ENCODE results near the gene IL22RA2.

The IL22RA2 gene

GRCh38 chr6:137202078-137202477, 28.6 kb upstream of the IL22RA2 start:
- Histone ChIP-seq H3K36me3 (ENCODE audit: control insufficient read depth in 2 of 2, insufficient read depth in 1 of 2, low read length in 2 of 2) (peaks cover 30 to 88% of the 10 kb centered on the region in 2 experiments), H3K9me3 (ENCODE audit: control insufficient read depth, insufficient read depth, low read depth, low read length) (no peaks in the 10 kb centered on the region), H3K27ac (ENCODE audit: extremely low read depth, low read depth, low read length) (no peak overlapping the region), H3K4me3 (ENCODE audit: low read depth, low read length) (no peak overlapping the region), H3K4me1 (ENCODE audit: control insufficient read depth, insufficient read depth, low read length) (no peaks in the 10 kb centered on the region)
- POLR2A ChIA-PET, result no interaction called here
- CTCF ChIA-PET, result interaction anchor here (0.6 kb wide), 2 partner anchors 9 to 1536 kb away, joined by 3 read pairs; no protein-coding TSS in a partner anchor
- TF ChIP-seq GLI4 (tag by site-specific recombination; IDR thresholded peaks at IDR 0.05) (no peak), ZNF23 (tag by site-specific recombination; IDR thresholded peaks at IDR 0.05; ENCODE audit: borderline replicate concordance) (no peak), SP7 (tag by site-specific recombination; IDR thresholded peaks at IDR 0.05) (no peak)

GRCh38 chr6:137201006-137201405, 27.6 kb upstream of the IL22RA2 start:
- CTCF ChIA-PET, result interaction anchor here (0.9 kb wide), 1 partner anchor 39 kb away, joined by 3 read pairs; no protein-coding TSS in a partner anchor
- no peak overlapping the region for H3K27ac ChIP-seq (ENCODE audit: extremely low read depth, low read depth, low read length)
- no peak for TF ChIP-seq ZNF629 (tag by site-specific recombination; IDR thresholded peaks at IDR 0.05)
- TF ChIP-seq ZNF426 (tag by site-specific recombination; IDR thresholded peaks at IDR 0.05), result no peak
- no peak for TF ChIP-seq SETDB1 (IDR thresholded peaks at IDR 0.05; ENCODE audit: insufficient read length, low read length)
- TF ChIP-seq, protein P1, sequence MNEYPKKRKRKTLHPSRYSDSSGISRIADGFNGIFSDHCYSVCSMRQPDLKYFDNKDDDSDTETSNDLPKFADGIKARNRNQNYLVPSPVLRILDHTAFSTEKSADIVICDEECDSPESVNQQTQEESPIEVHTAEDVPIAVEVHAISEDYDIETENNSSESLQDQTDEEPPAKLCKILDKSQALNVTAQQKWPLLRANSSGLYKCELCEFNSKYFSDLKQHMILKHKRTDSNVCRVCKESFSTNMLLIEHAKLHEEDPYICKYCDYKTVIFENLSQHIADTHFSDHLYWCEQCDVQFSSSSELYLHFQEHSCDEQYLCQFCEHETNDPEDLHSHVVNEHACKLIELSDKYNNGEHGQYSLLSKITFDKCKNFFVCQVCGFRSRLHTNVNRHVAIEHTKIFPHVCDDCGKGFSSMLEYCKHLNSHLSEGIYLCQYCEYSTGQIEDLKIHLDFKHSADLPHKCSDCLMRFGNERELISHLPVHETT (tag by site-specific recombination; IDR thresholded peaks at IDR 0.05), result no peak
- peaks cover 30 to 80% of the 10 kb centered on the region in 2 experiments for H3K36me3 ChIP-seq (ENCODE audit: control insufficient read depth in 2 of 2, insufficient read depth in 1 of 2, low read length in 2 of 2)
- H3K4me1 ChIP-seq (ENCODE audit: control insufficient read depth, insufficient read depth, low read length), result no peaks in the 10 kb centered on the region
- H3K4me3 ChIP-seq (ENCODE audit: low read depth, low read length), result no peak overlapping the region
- POLR2A ChIA-PET, result no interaction called here
- no peaks in the 10 kb centered on the region for H3K9me3 ChIP-seq (ENCODE audit: control insufficient read depth, insufficient read depth, low read depth, low read length)

GRCh38 chr6:137200288-137200687, 26.8 kb upstream of the IL22RA2 start:
- peaks cover 27 to 73% of the 10 kb centered on the region in 2 experiments for H3K36me3 ChIP-seq (ENCODE audit: control insufficient read depth in 2 of 2, insufficient read depth in 1 of 2, low read length in 2 of 2)
- CTCF ChIA-PET, result interaction anchor here (1.2 kb wide), 1 partner anchor 106 kb away, joined by 3 read pairs; no protein-coding TSS in a partner anchor
- H3K9me3 ChIP-seq (ENCODE audit: control insufficient read depth, insufficient read depth, low read depth, low read length), result no peaks in the 10 kb centered on the region
- TF ChIP-seq ZBTB49 (tag by site-specific recombination; IDR thresholded peaks at IDR 0.05; ENCODE audit: low read depth), result no peak
- TF ChIP-seq EGR2 (tag by site-specific recombination; IDR thresholded peaks at IDR 0.05; ENCODE audit: low read depth), result no peak
- TF ChIP-seq ZNF776 (tag by site-specific recombination; IDR thresholded peaks at IDR 0.05; ENCODE audit: borderline replicate concordance), result no peak
- TF ChIP-seq ZNF174 (tag by site-specific recombination; IDR thresholded peaks at IDR 0.05), result no peak
- TF ChIP-seq ZNF335 (tag by site-specific recombination; conservative IDR thresholded peaks at IDR 0.05), result no peak
- no peak for TF ChIP-seq ZNF707 (tag by site-specific recombination; IDR thresholded peaks at IDR 0.05)
- no peak for TF ChIP-seq ZNF792 (tag by site-specific recombination; IDR thresholded peaks at IDR 0.05)
- no peak overlapping the region for H3K27ac ChIP-seq (ENCODE audit: extremely low read depth, low read depth, low read length)
- H3K4me3 ChIP-seq (ENCODE audit: low read depth, low read length), result no peak overlapping the region
- H3K4me1 ChIP-seq (ENCODE audit: control insufficient read depth, insufficient read depth, low read length), result no peaks in the 10 kb centered on the region
- POLR2A ChIA-PET, result no interaction called here
